Glomerular visceral epithelial cell (primary cell): Measurements from ENCODE around the gene FCGR1A.
"Not testable (repeated sequence)": the region's sequence is repeated elsewhere in the genome, so short reads cannot be mapped to it uniquely, and the experiment has no call there.

Experiments used
- DNase-seq: peaks from one replicate; pipeline ENCODE4 v3.0.0-alpha.2; 2016; ENCODE audit errors: extremely low spot score

Gene FCGR1A

GRCh38 chr1:149782600-149782999, at the start of gene FCGR1A:
Gene FCGR1A, plus strand, starts transcription at chr1:149782694. Its CDS starts 50 bp downstream, at chr1:149782744.
- DNase-seq: not testable (repeated sequence)

- DNase-seq: not testable (repeated sequence)
Observed at GRCh38 chr1:149732781-149733180, 49.7 kb upstream of the FCGR1A start.

- not testable (repeated sequence) for DNase-seq
Observed at GRCh38 chr1:149734692-149735091, 47.8 kb upstream of the FCGR1A start.

- not testable (repeated sequence) for DNase-seq
Observed at GRCh38 chr1:149740148-149740581, 42.3 kb upstream of the FCGR1A start.

GRCh38 chr1:149740590-149741230, 41.8 kb upstream of the FCGR1A start:
- DNase-seq: not testable (repeated sequence)

GRCh38 chr1:149741914-149742313, 40.6 kb upstream of the FCGR1A start:
- not testable (repeated sequence) for DNase-seq

GRCh38 chr1:149746463-149747356, 35.8 kb upstream of the FCGR1A start:
- DNase-seq: not testable (repeated sequence)

GRCh38 chr1:149747359-149748143, 34.9 kb upstream of the FCGR1A start:
- not testable (repeated sequence) for DNase-seq

GRCh38 chr1:149748144-149748500, 34.4 kb upstream of the FCGR1A start:
- DNase-seq: not testable (repeated sequence)

GRCh38 chr1:149750562-149750961, 31.9 kb upstream of the FCGR1A start:
- not testable (repeated sequence) for DNase-seq

- not testable (repeated sequence) for DNase-seq
Observed at GRCh38 chr1:149752186-149752585, 30.3 kb upstream of the FCGR1A start.

GRCh38 chr1:149753466-149753865, 29.0 kb upstream of the FCGR1A start:
- DNase-seq: not testable (repeated sequence)

GRCh38 chr1:149755294-149755693, 27.2 kb upstream of the FCGR1A start:
- not testable (repeated sequence) for DNase-seq

GRCh38 chr1:149762294-149762693, 20.2 kb upstream of the FCGR1A start:
- DNase-seq: not testable (repeated sequence)

GRCh38 chr1:149764087-149764800, 18.2 kb upstream of the FCGR1A start:
- DNase-seq: not testable (repeated sequence)

- DNase-seq: not testable (repeated sequence)
Observed at GRCh38 chr1:149766241-149766640, 16.3 kb upstream of the FCGR1A start.

GRCh38 chr1:149769216-149769615, 13.3 kb upstream of the FCGR1A start:
- DNase-seq: not testable (repeated sequence)

GRCh38 chr1:149770661-149771060, 11.8 kb upstream of the FCGR1A start:
- not testable (repeated sequence) for DNase-seq

- not testable (repeated sequence) for DNase-seq
Observed at GRCh38 chr1:149771653-149772425, 10.7 kb upstream of the FCGR1A start.

- not testable (repeated sequence) for DNase-seq
Observed at GRCh38 chr1:149775510-149776147, 6.9 kb upstream of the FCGR1A start.
